Measurements from ENCODE around the gene FKBP3.
"Not testable (repeated sequence)": the region's sequence is repeated elsewhere in the genome, so short reads cannot be mapped to it uniquely, and the experiment has no call there.

The FKBP3 gene

DNA sequence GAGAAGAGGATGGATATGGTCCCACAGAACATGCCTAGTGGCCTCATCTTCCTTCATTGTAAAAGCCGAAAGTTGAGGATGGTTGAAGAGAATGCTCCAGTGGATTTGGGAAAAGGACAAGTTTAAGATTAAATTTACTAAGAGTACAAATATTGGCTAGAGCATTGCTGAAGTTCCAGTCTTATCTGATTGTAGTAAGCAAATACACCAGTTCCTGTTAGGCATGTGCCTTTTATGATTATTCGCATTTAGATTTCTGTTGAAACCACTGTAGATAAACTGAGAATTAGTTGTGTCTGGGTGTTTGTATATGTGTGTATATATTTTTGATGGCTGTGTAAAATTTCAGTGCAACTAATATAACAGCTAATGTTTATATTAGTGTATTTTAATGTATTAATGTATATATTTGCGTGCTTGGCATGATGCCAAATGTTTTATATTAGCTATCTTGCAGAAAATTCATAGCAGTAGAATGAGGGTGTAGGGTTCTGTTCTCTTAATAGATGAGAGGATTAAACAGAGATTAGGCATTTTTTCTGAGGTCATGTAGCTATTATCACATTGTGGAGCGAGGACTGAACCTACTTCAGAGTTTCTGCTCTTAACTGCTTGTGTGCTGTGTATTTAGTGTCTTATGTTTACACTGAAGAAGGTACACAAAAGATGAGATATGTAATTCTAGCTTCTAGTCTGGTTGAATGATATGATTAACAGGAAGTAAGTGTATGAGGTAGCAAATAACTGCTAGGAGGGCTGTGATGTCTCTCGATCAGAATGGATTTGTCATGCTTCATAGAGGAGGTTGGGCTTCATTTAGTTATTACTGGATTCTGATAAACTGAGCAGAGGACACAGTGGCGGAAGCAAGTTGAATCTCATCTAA lies 21.1 kb downstream of the FKBP3 start:
- no peak for DNase-seq

DNA sequence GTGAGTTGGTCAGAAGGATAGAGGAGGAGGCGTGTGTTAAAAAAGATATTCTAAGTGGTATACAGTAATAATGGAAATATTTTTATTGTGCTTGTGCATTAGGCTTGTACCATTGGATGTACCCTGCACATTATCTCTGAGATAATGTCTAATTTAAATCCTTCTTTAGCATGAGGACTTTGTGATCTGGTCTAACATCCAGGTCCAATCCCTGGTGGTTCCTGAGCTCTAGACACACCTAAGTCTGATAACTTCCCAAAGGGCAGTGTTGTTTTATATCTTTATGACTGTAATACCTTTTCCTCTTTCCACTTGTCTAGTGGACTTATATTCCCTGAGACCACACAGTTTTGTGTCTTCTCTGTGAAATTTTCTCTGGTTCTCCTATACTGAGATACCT lies 29.7 kb downstream of the FKBP3 start:
- DNase-seq: no peak

DNA sequence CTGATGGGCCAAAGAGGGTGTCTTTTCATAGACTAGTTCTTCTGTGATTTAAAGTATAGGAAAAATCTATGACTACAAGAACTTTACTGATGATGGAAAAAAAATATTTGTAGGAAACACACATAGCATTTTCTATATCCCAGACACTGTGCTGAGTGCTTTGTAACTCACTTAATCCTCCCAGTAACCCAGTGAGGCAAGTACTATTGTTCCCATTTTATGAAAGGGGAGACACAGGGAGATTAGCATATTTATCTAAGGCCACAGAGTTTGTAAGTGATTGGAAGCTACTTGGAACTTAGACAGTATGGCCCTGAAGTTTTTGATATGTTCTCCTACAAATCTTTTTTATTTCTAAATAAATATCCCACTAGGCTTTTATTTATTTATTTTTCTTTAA lies 30.5 kb downstream of the FKBP3 start:
- DNase-seq: no peak

DNA sequence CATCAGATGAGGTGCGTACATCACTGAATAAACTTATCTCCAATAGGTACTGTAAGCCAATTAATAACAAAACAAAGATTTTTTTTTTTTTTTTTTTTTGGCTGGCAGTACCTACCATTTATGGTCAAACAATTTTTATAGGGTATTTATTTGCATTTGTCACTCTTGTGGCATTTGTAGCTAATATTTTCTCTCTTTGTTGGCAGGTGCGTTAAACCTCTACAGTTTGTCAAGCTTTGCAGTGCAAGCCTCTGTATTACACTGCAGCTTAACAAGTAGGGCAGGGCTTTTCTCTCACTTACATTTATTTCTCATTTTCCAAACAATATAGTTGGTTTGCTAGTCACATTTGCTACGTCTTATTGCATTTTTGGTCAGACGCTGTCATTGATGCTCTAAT lies 38.1 kb downstream of the FKBP3 start:
- DNase-seq: no peak

DNA sequence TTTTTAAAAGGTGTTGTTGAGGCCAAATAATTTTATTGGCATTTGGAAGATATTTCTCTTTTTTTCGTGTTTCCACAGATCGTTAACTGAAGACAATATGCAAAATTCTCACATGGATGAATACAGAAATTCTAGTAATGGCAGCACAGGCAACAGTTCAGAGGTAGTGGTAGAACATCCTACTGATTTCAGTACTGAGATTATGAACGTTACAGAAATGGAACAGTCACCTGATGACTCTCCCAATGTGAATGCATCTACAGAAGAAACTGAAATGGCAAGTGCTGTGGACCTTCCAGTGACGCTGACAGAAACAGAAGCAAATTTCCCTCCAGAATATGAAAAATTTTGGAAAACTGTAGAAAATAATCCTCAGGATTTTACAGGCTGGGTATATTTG lies 39.1 kb downstream of the FKBP3 start:
- no peak for DNase-seq

DNA sequence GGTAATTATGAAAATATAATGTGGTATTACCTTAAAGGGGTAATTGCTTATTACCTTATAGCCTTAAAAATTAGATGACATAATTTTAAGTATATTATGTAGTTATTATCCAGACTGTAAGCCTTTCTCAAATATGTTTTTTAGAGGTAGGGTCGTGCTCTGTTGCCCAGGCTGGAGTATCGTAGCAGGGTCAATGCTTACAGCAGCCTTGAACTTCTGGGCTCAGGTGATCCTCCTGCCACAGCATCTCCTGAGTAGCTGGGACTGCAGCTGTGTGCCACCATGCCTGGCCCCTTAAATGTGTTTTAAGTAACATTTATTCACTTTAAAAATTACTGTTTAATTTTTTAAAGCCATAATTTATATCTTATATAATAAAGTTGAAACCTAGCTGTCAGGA lies 40.0 kb downstream of the FKBP3 start:
- DNase-seq: no peak

DNA sequence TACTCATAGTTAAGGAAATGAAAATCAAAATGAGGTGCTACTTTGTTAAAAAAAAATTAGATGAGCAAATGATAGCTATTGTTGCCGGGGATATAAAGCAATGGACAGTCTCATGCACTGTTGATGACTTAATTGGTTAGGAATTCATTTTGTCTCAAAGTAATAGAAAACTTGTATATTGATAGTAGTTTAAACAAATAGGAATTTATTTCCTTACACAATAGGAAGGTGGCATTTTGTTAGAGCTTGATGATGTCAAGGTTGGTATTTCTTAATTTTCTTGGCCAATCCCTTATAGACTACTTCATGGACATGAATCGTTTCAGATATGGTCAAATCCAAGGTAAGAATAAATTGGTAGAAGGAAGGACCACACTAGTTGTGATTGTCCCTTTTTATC lies 42.6 kb downstream of the FKBP3 start:
- no peak for DNase-seq

DNA sequence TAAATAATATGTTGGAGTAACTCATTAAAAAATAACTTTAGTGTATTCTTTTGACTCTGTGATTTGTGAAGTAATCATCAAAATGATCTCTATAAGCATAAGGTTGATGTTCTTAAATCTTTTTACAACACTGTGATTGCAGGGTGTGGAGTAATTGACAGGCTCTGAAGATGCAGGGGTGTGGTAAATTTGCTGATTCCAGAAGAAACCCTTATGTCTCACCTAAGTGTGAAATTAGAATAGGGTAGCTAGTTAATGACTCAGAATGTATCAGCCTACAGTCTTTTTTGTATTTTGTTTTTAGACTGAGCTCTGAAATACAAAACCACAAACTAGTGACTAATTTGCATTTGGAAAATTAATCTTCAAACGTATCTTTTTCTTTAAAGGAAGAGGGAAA lies 44.5 kb downstream of the FKBP3 start:
- DNase-seq: peak in 1 of 2 experiments; percentile 7

DNA sequence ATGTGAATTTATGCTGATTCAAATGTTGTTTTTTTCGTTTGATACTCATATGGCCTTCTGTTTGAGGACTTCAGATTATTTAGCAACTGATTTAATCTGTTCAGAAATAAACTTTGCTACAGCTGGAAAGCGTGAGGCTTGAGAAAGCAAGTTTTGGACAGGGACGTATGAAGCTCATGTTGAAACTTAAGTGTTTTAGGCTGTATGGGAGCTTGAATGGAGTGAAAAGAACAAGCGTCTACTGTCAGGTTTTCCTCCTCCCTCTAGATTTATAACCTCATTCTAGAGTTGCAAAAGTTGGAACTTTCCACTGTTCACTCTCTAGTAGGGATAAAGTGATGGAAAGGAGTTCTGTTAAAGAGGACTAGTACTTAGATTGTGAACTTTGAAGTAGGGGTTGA lies 49.3 kb downstream of the FKBP3 start:
- no peak for DNase-seq

DNA sequence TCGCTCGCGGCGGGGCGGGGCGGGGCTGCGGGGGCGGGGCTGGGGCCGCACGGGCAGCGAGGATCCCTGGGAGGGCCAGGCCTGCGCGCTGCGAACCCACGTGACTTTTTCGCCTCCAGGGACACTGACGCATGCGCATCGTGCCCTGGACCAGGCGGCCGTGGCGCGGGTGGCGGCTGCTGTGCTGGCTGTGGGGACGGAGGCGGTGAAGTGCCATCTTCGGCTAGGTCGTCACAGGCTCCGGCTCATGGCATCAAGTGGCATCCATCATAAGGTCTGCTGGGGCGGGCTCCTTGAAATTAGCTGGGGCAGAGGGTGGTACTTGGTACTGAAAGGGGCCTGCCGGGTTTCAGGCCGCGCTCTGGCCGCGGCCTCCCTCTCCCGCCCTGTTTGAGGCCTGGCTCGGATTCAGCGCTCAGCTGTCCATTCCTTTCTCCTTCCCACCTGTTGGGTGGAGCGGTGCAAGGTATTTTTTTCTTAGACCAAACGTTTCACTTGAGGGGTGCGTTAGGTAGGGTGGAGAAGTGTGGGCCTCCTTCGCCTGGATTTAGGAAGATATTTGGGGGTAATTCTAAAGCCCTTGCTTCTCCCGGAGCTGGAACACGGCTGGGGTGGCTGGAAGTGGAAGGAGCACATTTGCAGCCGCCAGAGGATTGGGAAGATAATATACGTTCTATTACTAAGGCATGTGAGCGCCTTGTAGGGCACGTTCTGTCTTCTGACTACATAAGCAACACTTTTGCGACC lies 50.1 kb downstream of the FKBP3 start, which contains the start of gene PRPF39:
Gene PRPF39 (plus strand): TSS at position 141 of the 747 bp plus-strand sequence. CDS start 11,124 bp downstream, outside the sequence.
- peak; percentile 94 to 95 for DNase-seq

DNA sequence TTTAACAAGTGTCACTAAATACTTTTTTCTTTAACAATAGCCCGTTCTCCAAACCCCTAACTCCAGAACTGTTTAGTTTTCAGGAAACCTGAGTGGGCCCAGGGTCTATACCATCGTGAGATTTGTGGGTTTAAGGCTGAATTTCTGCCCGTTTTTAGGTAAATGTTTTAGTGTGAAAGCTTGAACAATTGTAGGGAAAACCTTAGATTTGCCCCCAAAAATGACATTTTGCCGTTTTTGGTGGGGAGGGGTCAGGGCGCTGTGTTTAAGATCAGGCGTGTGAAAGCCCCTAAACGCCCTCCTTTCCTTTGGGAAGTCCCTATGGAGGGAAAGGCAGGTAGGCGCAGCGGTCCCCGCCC lies 50.7 kb downstream of the FKBP3 start:
- DNase-seq: no peak

DNA sequence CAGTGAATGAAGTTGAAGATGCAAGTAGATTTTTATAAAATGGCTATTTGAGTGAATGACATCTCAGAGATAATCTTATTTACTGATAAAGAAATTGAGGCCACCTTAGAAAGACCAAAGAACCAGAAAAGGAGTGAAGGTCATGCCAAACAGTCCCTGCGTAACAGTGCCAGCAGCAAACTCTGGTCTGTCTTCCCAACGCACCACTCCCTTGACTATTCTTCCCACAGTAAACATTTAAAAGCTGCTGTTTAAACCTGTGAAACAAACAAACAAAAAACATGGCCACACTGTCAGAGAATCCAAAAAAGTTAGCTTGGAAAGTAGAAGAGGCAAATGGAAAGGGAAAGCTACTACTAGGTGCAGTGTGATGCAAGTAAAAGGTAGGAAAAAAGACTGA lies 51.9 kb downstream of the FKBP3 start:
- DNase-seq: no peak

DNA sequence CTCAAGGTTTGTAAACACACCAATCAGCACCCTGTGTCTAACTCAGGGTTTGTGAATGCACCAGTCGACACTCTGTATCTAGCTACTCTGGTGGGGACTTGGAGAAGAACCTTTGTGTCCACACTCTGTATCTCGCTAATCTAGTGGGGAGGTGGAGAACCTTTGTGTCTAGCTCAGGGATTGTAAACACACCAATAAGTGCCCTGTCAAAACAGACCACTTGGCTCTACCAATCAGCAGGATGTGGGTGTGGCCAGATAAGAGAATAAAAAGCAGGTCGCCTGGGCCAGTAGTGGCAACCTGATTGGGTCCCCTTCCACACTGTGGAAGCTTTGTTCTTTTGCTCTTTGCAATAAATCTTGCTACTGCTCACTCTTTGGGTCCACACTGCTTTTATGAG lies 53.2 kb downstream of the FKBP3 start:
- DNase-seq: not testable (repeated sequence)

DNA sequence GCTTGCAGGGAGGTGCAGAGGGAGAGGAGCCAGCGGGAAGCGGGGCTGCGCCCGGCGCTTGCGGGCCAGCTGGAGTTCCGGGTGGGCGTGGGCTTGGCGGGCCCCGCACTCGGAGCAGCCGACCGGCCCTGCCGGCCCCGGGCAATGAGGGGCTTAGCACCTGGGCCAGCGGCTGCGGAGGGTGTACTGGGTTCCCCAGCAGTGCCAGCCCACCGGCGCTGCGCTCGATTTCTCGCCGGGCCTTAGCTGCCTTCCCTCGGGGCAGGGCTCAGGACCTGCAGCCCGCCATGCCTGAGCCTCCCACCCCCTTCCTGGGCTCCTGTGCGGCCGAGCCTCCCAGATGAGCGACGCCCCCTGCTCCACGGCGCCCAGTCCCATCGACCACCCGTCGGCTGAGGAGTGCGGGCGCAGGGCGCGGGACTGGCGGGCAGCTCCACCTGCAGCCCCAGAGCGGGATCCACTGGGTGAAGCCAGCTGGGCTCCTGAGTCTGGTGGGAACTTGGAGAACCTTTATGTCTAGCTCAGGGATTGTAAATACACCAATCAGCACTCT lies 53.8 kb downstream of the FKBP3 start:
- not testable (repeated sequence) for DNase-seq

DNA sequence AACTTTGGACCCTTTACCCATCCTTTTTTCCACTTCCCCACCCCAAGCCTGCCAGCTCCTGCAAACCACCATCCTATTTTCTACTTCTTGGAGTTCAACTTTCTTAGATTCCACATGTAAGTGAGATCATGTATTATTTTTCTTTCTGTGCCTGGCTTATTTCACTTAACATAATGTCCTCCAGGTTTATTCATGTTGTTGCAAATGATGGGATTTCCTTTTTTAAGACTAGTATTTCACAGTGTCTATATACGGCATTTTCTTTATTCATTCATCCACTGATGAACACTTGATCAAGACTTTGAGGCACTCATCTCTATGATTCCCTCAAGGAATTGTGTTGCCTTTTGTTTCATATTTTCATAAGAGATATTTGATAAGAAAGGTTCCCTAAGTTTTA lies 56.0 kb downstream of the FKBP3 start:
- no peak for DNase-seq

DNA sequence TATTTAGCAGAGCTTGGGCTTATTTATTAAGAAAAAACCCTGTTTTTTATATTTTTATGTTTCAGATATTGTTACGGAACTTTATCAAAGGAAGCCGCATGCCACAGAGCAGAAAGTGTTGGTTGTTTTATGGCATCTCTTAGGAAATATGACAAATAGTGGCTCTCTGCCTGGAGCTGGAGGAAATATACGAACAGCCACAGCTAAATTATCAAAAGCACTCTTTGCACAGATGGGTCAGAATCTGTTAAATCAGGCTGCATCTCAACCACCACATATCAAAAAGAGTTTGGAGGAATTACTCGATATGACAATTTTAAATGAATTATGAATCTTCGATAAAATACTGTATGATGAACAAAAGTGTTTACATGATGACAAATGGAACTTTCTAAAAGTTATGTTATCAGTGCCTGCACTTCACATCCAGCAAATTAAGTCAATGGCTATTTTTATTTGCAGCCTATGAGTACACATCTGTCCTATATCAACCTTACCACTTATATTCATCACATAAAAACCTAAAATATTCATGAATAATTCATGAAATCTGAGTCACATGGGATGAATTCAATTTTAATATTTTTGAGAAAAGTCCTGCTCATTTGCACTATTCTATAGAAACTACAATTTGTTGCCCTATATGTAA lies 60.9 kb downstream of the FKBP3 start:
- no peak for DNase-seq

DNA sequence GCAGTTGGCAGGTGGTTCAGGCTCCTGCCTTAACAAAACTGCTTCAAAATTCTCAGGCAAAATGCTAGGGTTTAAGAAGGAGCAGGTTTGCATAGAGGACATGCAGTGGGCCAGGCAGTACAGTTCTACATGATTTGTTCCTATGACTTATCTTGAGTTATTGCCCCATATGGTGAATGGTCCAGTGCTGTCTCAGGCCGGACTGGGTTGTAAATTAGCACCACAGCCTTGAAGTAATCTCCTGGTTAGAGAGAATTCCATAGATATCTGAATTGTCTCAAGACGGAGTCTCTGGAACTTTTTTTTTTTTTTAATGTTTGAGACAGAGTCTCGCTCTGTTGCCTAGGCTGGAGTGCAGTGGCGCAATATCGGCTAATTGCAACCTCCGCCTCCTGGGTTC lies 62.2 kb downstream of the FKBP3 start:
- no peak for DNase-seq

DNA sequence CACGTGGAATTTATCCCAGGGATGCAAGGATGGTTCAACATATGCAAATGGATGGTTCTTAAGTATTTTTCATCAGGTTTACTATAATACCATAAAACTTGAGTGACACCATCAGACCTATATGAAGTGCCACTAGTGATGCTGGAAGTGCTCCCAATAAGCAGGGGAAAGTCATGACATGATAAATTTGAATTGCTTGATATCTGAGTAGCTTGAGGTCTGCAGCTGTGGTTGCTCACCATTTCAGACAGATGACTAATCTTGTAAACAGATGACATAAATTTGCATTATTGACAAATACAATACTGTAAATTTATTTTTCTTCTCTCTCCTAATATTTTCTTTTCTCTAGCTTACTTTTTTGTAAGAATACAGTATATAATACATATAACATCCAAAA lies 64.1 kb downstream of the FKBP3 start:
- no peak for DNase-seq

DNA sequence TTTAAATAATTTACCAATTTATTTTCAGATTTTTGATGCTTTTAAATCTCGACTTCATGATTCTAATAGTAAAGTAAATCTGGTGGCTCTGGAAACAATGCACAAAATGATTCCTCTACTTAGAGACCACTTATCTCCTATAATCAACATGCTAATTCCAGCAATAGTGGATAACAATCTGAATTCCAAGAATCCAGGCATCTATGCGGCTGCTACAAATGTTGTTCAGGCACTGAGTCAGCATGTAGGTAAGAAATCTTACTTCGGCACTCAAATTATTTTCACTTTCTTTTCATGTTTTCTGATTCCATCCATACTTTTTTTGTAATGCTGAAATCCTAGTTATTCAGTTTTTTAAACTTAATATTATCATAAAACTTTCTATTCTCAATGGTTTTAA lies 65.9 kb downstream of the FKBP3 start:
- no peak for DNase-seq

DNA sequence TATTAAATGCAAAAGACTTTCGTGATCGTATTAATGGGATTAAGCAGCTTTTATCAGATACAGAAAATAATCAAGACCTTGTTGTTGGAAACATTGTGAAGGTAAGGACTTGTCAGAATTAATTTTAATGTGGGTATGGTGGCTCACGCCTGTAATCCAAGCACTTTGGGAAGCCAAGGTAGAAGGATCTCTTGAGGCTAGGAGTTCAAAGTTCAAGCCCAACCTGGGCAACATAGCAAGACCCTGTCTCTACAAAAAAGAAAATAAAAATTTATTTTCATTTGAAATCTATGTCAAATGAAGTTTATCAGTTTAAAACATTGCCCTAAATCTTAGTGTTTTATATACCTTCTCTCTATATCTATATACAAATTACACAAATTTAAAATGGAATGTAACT lies 67.6 kb downstream of the FKBP3 start:
- DNase-seq: no peak

DNA sequence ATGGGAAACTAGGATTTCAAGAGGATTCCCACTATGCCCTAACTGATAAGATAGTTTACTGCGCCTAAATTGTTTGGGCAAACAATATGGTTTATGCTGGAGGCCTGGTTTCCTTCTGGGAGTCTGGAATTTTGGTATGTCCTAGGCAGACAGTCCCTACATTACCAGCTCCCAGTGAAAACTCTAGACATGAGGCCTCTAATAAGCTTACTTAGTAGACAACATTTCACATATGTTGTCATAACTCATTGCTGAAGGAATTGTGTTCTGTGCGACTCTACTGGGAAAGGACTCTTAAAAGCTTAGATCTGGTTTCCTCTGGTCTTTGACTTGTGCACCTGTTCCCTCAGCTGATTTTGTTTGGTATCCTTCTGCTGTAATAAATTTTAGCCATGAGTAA lies 68.3 kb downstream of the FKBP3 start:
- no peak for DNase-seq
